Mucosa of stomach (tissue), 1 donor: Measurements from ENCODE around the gene FAM13B.

Experiments used
- H3K27me3 ChIP-seq: one replicate; pipeline ENCODE4 v1.7.0; 2013; ENCODE audit warnings: mild to moderate bottlenecking, low read length; ENCODE audit not compliant: control insufficient read depth, insufficient read depth
- H3K36me3 ChIP-seq: one replicate; pipeline ENCODE4 v1.7.0; 2013; ENCODE audit warnings: low read length; ENCODE audit not compliant: control insufficient read depth, insufficient read depth
- H3K4me1 ChIP-seq: one replicate; pipeline ENCODE4 v1.7.0; 2013; ENCODE audit warnings: mild to moderate bottlenecking, low read length; ENCODE audit not compliant: control insufficient read depth, insufficient read depth
- H3K4me3 ChIP-seq: one replicate; pipeline ENCODE4 v1.7.0; 2013; ENCODE audit warnings: low read length
- H3K9ac ChIP-seq: one replicate; pipeline ENCODE4 v1.7.0; 2013; ENCODE audit warnings: mild to moderate bottlenecking, low read length, moderate library complexity
- H3K9me3 ChIP-seq: one replicate; pipeline ENCODE4 v1.7.0; 2013; ENCODE audit warnings: mild to moderate bottlenecking, low read length, moderate library complexity; ENCODE audit not compliant: control insufficient read depth
- donor health status: Pancreatic carcinoma.

FAM13B gene

DNA sequence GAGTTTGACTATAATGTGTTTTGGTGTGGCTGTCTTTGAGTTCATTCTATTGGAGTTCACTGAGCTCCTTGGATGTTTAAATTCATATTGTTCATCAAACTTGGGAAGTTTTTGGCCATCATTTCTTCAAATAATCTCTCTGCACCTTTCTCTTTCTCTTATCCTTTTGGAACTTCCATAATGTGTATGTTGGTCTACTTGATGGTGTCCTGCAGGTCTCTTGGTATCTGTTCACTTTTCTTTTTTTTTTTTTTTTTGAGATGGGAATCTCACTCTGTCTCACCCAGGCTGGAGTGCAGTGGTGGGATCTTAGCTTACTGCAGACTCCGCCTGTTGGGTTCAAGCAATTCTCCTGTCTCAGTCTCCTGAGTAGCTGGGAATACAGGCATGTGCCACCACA is 116.0 kb downstream of the FAM13B start:
- Histone ChIP-seq H3K27me3 (no peaks in the 10 kb centered on the region), H3K36me3 (no peaks in the 10 kb centered on the region)

DNA sequence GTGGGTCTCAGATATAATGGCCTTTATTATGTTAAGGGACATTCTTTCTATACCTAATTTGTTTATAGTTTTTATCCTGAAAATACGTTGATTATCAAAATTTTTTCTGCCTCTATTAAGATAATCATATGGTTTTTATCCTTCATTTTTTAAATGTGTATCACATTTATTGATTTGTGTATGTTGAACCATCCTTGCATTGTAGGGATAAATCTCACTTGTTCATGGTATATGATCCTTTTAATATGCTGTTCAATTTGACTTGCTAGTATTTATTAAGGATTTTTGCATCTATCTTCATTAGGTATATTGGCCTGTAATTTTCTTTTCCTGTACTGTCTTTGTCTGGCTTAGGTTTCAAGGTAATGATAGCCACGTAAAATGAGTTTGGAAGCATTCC is 118.1 kb downstream of the FAM13B start:
- Histone ChIP-seq H3K4me3 (no peak overlapping the region), H3K9me3 (no peaks in the 10 kb centered on the region), H3K36me3 (no peaks in the 10 kb centered on the region), H3K9ac (no peak overlapping the region), H3K4me1 (no peaks in the 10 kb centered on the region), H3K27me3 (no peaks in the 10 kb centered on the region)

More for the DNA sequence above, 116.0 kb downstream of the FAM13B start:
- no peaks in the 10 kb centered on the region for H3K4me1 ChIP-seq
- no peak overlapping the region for H3K4me3 ChIP-seq
- H3K9ac ChIP-seq, result no peak overlapping the region
- no peaks in the 10 kb centered on the region for H3K9me3 ChIP-seq

DNA sequence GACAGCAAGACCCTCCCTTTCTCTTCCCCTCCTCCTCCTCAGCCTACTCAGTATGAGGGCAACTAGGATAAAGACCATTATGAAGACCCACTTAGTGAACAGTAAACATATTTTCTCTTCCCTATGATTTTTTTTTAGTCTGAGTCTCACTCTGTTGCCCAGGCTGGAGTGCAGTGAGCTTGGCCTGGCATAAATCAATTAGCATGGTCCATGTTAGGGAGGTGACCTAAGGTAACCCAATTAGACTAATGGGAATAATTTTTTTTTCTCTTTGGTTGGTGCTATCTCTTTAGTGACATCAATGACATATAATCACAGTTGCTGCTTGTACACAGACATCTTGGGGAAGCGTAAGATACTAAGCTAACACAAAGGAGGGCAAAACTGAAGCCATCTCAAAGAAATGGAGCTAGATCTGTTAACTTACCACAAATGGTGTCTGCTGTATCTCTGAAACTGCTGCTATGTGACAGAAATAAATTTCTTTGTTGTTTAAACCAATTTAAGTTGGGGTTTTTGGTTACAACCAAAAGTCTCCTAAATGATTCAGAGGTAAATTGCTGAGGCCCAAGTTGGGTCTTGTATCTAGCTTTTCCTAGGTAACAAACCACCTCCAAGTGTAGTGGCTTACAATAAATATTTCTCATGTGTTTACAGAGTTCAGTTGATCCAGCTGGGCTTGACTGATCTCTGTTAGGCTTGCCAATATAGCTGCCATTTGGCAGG is 130.3 kb downstream of the FAM13B start:
- no peaks in the 10 kb centered on the region for H3K36me3 ChIP-seq
- H3K9me3 ChIP-seq, result no peaks in the 10 kb centered on the region
- H3K4me1 ChIP-seq, result no peaks in the 10 kb centered on the region
- H3K27me3 ChIP-seq, result no peaks in the 10 kb centered on the region
- no peak overlapping the region for H3K9ac ChIP-seq
- no peak overlapping the region for H3K4me3 ChIP-seq

DNA sequence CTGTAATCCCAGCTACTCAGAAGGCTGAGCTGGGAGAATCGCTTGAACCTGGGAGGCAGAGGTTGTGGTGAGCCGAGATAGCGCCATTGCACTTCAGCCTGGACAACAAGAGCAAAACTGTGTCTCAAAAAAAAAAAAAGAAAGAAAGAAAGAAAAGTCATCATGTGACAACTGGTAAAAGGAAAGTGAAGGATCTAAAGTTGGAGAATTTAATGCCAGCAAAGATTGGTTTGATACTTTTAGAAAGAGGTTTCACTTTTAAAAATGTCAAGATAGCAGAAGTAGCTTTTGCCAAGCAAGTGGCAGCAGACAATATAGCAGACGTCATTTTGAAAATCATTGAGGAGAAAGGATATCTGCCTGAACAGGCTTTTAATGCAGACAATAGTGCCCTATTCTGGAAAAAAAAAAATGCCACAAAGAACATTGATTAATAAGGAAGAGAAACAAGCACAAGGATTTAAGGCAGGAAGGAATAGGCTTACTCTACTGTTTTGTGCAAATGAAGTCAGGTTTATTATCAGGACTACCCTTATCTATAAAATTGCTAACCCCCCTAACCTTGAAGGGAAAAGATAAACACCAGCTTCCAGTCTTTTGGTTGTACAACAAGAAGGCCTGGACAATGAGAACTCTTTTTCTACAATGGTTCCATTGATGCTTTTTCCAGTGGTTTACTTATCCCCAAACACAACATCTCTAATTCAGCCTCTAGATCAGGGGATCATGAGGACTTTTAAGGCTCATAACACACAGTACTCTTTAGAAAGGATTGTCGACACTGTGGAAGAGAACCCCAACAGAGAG is 131.7 kb downstream of the FAM13B start:
- no peak overlapping the region for H3K9ac ChIP-seq
- no peaks in the 10 kb centered on the region for H3K4me1 ChIP-seq
- H3K36me3 ChIP-seq, result no peaks in the 10 kb centered on the region
- no peaks in the 10 kb centered on the region for H3K27me3 ChIP-seq
- no peak overlapping the region for H3K4me3 ChIP-seq
- no peaks in the 10 kb centered on the region for H3K9me3 ChIP-seq

DNA sequence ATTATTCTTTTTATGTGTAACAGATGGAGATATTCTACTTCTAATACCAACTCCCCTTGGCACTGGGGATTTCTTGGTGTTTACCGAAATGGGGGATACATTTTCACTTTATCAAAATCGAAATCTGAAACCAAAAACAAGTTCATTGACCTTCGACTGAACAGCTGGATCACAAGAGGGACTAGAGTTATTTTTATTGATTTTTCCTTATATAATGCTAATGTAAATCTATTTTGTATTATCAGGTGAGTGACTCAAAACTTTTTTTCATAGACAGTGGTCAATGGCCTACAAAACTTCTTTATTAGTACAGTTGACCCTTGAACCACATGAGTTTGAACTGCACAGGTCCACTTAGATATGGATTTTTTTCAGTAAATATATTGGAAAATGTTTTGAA is 133.4 kb downstream of the FAM13B start:
- Histone ChIP-seq H3K4me1 (no peaks in the 10 kb centered on the region), H3K36me3 (no peaks in the 10 kb centered on the region), H3K9me3 (no peaks in the 10 kb centered on the region), H3K4me3 (no peak overlapping the region), H3K27me3 (no peaks in the 10 kb centered on the region), H3K9ac (no peak overlapping the region)

DNA sequence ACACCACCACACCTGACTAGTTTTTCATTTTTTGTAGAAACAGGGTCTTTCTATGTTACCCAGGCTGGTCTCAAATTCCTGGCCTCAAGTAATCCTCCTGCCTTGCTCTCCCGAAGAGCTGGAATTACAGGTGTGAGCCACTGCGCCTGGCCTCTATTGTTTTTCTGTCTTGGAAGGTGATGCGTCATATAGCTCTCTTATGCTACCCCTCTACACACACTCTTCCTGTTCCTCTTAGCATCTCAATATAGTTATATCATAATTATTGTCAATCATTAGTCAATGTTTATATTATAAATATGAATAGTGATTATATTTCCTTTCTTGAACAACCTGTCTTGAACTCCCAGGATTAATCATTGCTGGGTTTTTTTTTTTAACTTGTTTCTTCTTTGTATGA is 136.3 kb downstream of the FAM13B start:
- Histone ChIP-seq H3K9ac (no peak overlapping the region), H3K4me1 (no peaks in the 10 kb centered on the region), H3K4me3 (no peak overlapping the region), H3K9me3 (no peaks in the 10 kb centered on the region), H3K27me3 (no peaks in the 10 kb centered on the region), H3K36me3 (no peaks in the 10 kb centered on the region)

DNA sequence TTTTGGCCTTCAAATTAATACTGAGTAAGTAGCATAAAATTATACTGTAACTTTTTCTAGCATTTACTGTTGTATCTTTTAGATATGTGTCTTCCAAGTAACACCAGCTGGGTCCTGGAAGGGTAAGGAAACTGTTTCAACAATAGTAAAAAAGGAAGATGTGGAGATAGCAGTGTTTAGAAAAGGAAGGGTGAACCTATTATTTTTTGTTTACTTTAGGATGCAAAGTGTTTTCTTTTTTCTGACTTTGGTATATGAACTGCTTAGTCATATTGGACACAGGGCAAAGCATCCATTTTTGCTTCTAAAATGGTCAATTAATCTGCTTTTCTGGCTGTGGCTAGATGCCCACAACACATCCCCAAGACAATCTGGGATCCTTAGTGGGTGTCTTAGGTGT is 138.3 kb downstream of the FAM13B start:
- no peak overlapping the region for H3K9ac ChIP-seq
- H3K4me1 ChIP-seq, result peaks cover 5% of the 10 kb centered on the region
- H3K9me3 ChIP-seq, result no peaks in the 10 kb centered on the region
- no peak overlapping the region for H3K4me3 ChIP-seq
- no peaks in the 10 kb centered on the region for H3K36me3 ChIP-seq
- H3K27me3 ChIP-seq, result no peaks in the 10 kb centered on the region

DNA sequence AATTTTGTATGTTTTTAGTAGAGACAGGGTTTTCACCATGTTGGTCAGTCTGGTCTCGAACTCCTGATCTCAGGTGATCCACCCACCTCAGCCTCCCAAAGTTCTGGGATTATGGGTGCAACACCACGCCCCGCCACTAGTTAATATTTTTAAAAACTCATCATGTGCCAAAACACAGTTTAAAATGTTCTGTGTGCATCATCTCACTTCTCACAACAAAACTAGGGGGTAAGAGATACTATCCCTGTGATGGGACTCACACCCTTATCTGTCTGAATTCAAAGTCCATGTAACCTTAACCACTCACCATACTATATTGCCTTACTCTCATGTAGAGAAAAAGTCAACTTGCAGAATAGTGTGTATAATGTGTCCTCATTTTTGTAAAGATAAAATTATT is 141.0 kb downstream of the FAM13B start:
- Histone ChIP-seq H3K27me3 (no peaks in the 10 kb centered on the region), H3K9ac (no peak overlapping the region), H3K4me1 (peaks cover 5% of the 10 kb centered on the region), H3K36me3 (no peaks in the 10 kb centered on the region), H3K4me3 (no peak overlapping the region), H3K9me3 (no peaks in the 10 kb centered on the region)

DNA sequence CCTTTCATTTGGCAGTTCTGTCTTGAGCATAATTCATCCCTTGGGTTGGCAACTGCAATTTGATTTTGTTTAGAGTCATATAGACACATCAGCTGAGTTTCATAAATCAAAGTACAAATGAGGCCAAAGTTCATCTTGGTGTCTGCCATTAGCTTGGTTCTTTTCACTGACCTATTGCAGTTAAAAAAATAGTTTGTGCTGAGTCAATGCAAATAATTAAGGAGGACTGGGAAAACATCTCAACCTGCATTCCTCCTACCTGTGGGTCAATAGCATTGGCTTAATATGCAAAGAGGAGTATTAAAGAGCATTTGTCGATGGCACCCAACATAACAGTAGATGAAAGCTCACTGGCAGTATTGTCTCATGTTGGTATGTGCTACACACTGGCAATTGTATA is 142.0 kb downstream of the FAM13B start:
- H3K36me3 ChIP-seq, result no peaks in the 10 kb centered on the region

DNA sequence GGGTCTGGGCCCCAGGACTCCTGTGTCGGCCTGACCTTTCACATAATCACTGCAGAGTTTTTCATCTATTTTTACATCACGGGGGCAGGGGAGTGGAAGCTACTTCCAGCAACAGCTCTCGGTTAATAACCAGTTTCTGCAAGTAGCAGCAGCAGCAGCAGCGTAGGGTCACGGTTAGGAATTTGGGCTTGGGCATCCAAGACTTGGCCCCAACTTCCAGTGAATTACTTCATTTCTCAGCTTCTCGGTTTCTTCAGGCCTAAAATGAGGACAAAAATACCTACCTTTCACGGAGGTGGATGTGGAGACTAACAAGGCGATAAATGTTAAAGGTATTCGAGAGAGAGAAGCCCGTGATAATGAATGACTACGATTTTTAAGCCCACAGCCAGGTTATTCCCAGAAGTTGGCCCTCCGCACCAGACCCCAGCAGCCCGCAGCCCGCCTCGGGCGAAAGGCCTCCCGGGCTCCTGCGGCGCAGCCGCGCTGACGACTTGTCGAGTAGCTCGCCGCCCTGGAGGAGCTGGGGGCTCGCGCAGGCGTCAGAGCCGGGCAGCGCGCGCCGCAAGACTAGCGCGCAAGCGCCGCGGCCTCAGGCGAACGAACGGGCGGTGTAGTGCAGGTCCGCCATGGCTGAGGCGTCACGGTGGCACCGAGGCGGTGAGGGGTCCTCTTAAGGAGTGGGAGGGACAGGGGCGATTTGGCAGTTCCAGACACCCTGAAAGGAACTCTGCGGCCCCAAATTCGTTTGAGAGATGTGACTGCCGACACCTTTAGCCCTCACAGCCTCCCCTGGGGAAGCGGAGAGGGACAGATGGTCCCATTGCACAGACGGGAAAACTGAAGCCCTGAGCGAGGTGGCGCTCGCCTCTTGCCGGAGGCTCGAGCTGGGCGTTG is 143.8 kb downstream of the FAM13B start, which contains the start of gene PKD2L2:
TSS of gene PKD2L2 (plus strand) at position 595 of the 897 bp plus-strand sequence. CDS start at position 630, 35 bp downstream.
- no peaks in the 10 kb centered on the region for H3K27me3 ChIP-seq
- H3K9ac ChIP-seq, result peak within 1 kb of the TSS; percentile 67
- peak within 1 kb of the TSS; percentile 29 for H3K4me3 ChIP-seq
- H3K36me3 ChIP-seq, result no peaks in the 10 kb centered on the region
- no peaks in the 10 kb centered on the region for H3K9me3 ChIP-seq
- H3K4me1 ChIP-seq, result peaks cover 5% of the 10 kb centered on the region

More for the DNA sequence above, 142.0 kb downstream of the FAM13B start:
- Histone ChIP-seq H3K4me3 (no peak overlapping the region), H3K9ac (no peak overlapping the region), H3K4me1 (peaks cover 5% of the 10 kb centered on the region), H3K9me3 (no peaks in the 10 kb centered on the region), H3K27me3 (no peaks in the 10 kb centered on the region)

DNA sequence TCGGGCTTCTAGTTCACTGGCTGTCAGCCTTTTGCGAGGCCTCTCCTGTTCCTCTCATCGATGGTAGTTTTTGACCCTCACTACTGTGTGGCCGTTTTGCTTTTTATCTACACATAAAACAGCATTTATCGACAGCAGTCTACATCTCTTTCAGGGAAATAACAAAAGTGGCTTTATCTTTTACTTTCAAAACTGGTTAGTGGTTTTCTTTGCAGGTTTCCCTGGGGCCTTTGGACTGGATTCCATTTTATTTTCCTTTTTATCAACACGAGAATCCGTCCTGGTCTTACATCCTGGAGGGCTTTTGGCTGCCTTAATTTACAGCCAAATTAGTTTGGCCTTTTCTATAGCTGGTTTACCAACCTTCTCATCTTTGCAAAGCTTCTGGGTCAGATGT is 144.4 kb downstream of the FAM13B start:
- peaks cover 5% of the 10 kb centered on the region for H3K4me1 ChIP-seq
- H3K4me3 ChIP-seq, result peak overlapping the region; percentile 29

More for the DNA sequence above, 144.4 kb downstream of the FAM13B start:
- Histone ChIP-seq H3K9me3 (no peaks in the 10 kb centered on the region), H3K27me3 (no peaks in the 10 kb centered on the region), H3K9ac (peak overlapping the region; percentile 67), H3K36me3 (no peaks in the 10 kb centered on the region)
